Tibial nerve (tissue), 4 donors: ENCODE results near the gene BAZ1B.

Source experiments
- EP300 ChIP-seq, 2 donors: sonication (generic); formaldehyde crosslinking; IDR thresholded peaks; one replicate each; pipeline ENCODE4 v1.6.1; 2017; ENCODE audit warnings: antibody characterized with exemption in 2 of 2, mild to moderate bottlenecking in 1 of 2
- POLR2A ChIP-seq, 2 donors: fragments of 450-650 bp; IDR thresholded peaks; one replicate each; pipeline ENCODE4 v1.6.1; 2017; ENCODE audit warnings: antibody characterized with exemption in 2 of 2, mild to moderate bottlenecking in 2 of 2, moderate library complexity in 2 of 2
- TF ChIP-seq, protein P1 (sequence below), 5 experiments: fragments of 200-600 bp in 3 of 5; fragments of 450-650 bp in 2 of 5; sonication (generic) in 3 of 5; IDR thresholded peaks; one replicate each; pipeline ENCODE4 v1.5.1; 2016 to 2019; ENCODE audit warnings: antibody characterized with exemption in 5 of 5, mild to moderate bottlenecking in 3 of 5, moderate library complexity in 2 of 5

DNA sequence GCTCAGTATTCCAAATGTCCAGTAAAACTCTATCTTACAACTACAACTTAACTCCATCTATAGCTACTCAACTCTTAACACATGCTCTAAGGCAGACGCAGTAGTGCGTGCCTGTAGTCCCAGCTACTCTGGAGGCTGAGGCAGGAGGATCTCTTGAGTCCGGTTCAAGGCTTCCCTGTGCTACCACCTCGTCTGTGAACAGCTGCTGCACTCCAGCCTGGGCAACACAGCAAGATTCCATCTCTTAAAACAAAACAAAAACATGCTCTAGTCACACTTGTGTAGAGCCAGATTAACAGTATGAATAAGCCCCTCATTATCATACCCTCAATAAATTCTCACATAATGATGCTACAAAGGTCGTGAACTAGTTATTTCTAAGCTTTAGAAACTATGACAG, 3.6 kb downstream of the BAZ1B start:
- TF ChIP-seq, protein P1, sequence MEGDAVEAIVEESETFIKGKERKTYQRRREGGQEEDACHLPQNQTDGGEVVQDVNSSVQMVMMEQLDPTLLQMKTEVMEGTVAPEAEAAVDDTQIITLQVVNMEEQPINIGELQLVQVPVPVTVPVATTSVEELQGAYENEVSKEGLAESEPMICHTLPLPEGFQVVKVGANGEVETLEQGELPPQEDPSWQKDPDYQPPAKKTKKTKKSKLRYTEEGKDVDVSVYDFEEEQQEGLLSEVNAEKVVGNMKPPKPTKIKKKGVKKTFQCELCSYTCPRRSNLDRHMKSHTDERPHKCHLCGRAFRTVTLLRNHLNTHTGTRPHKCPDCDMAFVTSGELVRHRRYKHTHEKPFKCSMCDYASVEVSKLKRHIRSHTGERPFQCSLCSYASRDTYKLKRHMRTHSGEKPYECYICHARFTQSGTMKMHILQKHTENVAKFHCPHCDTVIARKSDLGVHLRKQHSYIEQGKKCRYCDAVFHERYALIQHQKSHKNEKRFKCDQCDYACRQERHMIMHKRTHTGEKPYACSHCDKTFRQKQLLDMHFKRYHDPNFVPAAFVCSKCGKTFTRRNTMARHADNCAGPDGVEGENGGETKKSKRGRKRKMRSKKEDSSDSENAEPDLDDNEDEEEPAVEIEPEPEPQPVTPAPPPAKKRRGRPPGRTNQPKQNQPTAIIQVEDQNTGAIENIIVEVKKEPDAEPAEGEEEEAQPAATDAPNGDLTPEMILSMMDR (IDR thresholded peaks at IDR 0.05), result no peak
- TF ChIP-seq POLR2A (IDR thresholded peaks at IDR 0.05) (no peak), EP300 (IDR thresholded peaks at IDR 0.05) (no peak)
